HG02571 (cell line): Measurements from ENCODE around the gene CEP72.
A peak's percentile ranks its signal among the peaks of the same experiment; 100 is the strongest.
"Not testable (repeated sequence)": the region's sequence is repeated elsewhere in the genome, so short reads cannot be mapped to it uniquely, and the experiment has no call there.

ENCODE experiments used
- ATAC-seq: cut with Tn5 transposase; IDR thresholded peaks from one replicate; pipeline ENCODE4 v1.9.1; 2021; ENCODE audit warnings: mild to moderate bottlenecking, moderate library complexity; ENCODE audit not compliant: unreplicated experiment

CEP72 gene

GRCh38 chr5:669111-669841 lies 57.1 kb downstream of the CEP72 start:
- ATAC-seq = no peak

GRCh38 chr5:669842-670395 lies 57.8 kb downstream of the CEP72 start:
- no peak for ATAC-seq

- no peak for ATAC-seq
Observed at GRCh38 chr5:670396-671270, 58.5 kb downstream of the CEP72 start.

GRCh38 chr5:671459-672328 lies 59.6 kb downstream of the CEP72 start:
- peak; percentile 60 for ATAC-seq

- ATAC-seq = no peak
Observed at GRCh38 chr5:672329-673160, 60.4 kb downstream of the CEP72 start.

- ATAC-seq = no peak
Observed at GRCh38 chr5:673161-673830, 61.2 kb downstream of the CEP72 start.

GRCh38 chr5:673831-674629 lies 61.9 kb downstream of the CEP72 start:
- ATAC-seq = no peak

GRCh38 chr5:674630-675011 lies 62.5 kb downstream of the CEP72 start:
- no peak for ATAC-seq

GRCh38 chr5:675111-675870 lies 63.2 kb downstream of the CEP72 start:
- no peak for ATAC-seq

- ATAC-seq = no peak
Observed at GRCh38 chr5:675871-676698, 63.9 kb downstream of the CEP72 start.

GRCh38 chr5:676699-677076 lies 64.5 kb downstream of the CEP72 start:
- no peak for ATAC-seq

GRCh38 chr5:677131-678101 lies 65.3 kb downstream of the CEP72 start:
- no peak for ATAC-seq

- ATAC-seq = not testable (repeated sequence)
Observed at GRCh38 chr5:678521-678920, 66.4 kb downstream of the CEP72 start.

GRCh38 chr5:679166-679895 lies 67.2 kb downstream of the CEP72 start:
- not testable (repeated sequence) for ATAC-seq

GRCh38 chr5:680118-680795 lies 68.1 kb downstream of the CEP72 start:
- ATAC-seq = not testable (repeated sequence)
